GM23248 (cell line): ENCODE results near the gene VAV2. TPM values are rescaled to one million over a fixed set of nuclear protein-coding genes. Genes with fewer than 3 reads are reported as not detected.

Experiments used
- DNase-seq: peaks from one replicate; pipeline ENCODE4 v3.0.0-alpha.2; 2015
- H2AFZ ChIP-seq: fragments of 200-600 bp; sonication (generic); 2 replicates; pipeline ENCODE4 v1.6.1; 2016; ENCODE audit warnings: antibody characterized with exemption
- H3F3A ChIP-seq: fragments of 200-600 bp; sonication (generic); 2 replicates; pipeline ENCODE4 v1.6.1; 2016; ENCODE audit warnings: mild to moderate bottlenecking, antibody characterized with exemption, mixed run types; ENCODE audit not compliant: insufficient read depth
- H3K27ac ChIP-seq: fragments of 200-600 bp; sonication (generic); 2 replicates; pipeline ENCODE4 v1.5.1; 2016; ENCODE audit warnings: mild to moderate bottlenecking
- H3K27me3 ChIP-seq: fragments of 200-600 bp; sonication (generic); replicated peaks from 2 replicates; pipeline ENCODE4 v1.6.1; 2016; ENCODE audit warnings: mild to moderate bottlenecking; ENCODE audit not compliant: insufficient read depth
- H3K36me3 ChIP-seq: fragments of 200-600 bp; sonication (generic); 2 replicates; pipeline ENCODE4 v1.6.1; 2016; ENCODE audit warnings: low read depth, mild to moderate bottlenecking
- H3K4me1 ChIP-seq: fragments of 200-600 bp; sonication (generic); 2 replicates; pipeline ENCODE4 v1.6.1; 2016; ENCODE audit warnings: mild to moderate bottlenecking; ENCODE audit not compliant: insufficient read depth
- H3K4me2 ChIP-seq: fragments of 200-600 bp; sonication (generic); one replicate; pipeline ENCODE4 v1.6.1; 2016; ENCODE audit warnings: mild to moderate bottlenecking; ENCODE audit not compliant: unreplicated experiment
- H3K4me3 ChIP-seq: fragments of 200-600 bp; sonication (generic); 2 replicates; pipeline ENCODE4 v1.5.1; 2016; ENCODE audit warnings: mild to moderate bottlenecking
- H3K79me2 ChIP-seq: fragments of 200-600 bp; sonication (generic); 2 replicates; pipeline ENCODE4 v1.6.1; 2016; ENCODE audit warnings: mild to moderate bottlenecking; ENCODE audit not compliant: insufficient read depth
- H3K9ac ChIP-seq: fragments of 200-600 bp; sonication (generic); 2 replicates; pipeline ENCODE4 v1.6.1; 2016; ENCODE audit warnings: mild to moderate bottlenecking
- H3K9me2 ChIP-seq: fragments of 200-600 bp; sonication (generic); 2 replicates; pipeline ENCODE4 v1.6.1; 2016; ENCODE audit warnings: mixed run types, mild to moderate bottlenecking, moderate library complexity; ENCODE audit not compliant: insufficient read depth
- H3K9me3 ChIP-seq: fragments of 200-600 bp; sonication (generic); one replicate; pipeline ENCODE4 v1.6.1; 2017; ENCODE audit warnings: low read depth
- H4K20me1 ChIP-seq: fragments of 200-600 bp; sonication (generic); 2 replicates; pipeline ENCODE4 v1.6.0; 2016; ENCODE audit not compliant: insufficient read depth
- EZH2 ChIP-seq: fragments of 200-600 bp; sonication (generic); IDR thresholded peaks from 2 replicates; pipeline ENCODE4 v1.6.1; 2018; ENCODE audit warnings: antibody characterized with exemption, mild to moderate bottlenecking; ENCODE audit not compliant: insufficient read depth, poor library complexity, severe bottlenecking
- EZH2phosphoT487 ChIP-seq: fragments of 200-600 bp; sonication (generic); IDR thresholded peaks from 2 replicates; pipeline ENCODE4 v1.6.1; 2018; ENCODE audit warnings: antibody characterized with exemption, moderate library complexity, mild to moderate bottlenecking, low read depth; ENCODE audit not compliant: insufficient read depth
- WGBS, 2 experiments: methylation state at CpG; one replicate each; pipeline ENCODE4 v1.1.6; 2015 to 2017; ENCODE audit warnings: low lambda C conversion rate in 2 of 2, low coverage in 1 of 2; ENCODE audit errors: missing lambda C conversion rate in 2 of 2; 5-methylcytosine and 5-hydroxymethylcytosine counted together
- in situ Hi-C: fragments of 300-500 bp; cut with MboI; formaldehyde crosslinking; loops from 2 replicates; pipeline ENCODE4 v1.15.0; 2020
- polyA plus RNA-seq: library from polyadenylated mRNA; unstranded; fragments of >200 nt; fragmentation: Nextera tagmentation; extraction: Ambion mirVana; gene quantifications from 2 replicates; pipeline ENCODE4 v1.2.1, GENCODE V29; 2016
- total RNA-seq: library from RNA; depleted of rRNA; stranded (reverse); fragments of >200 nt; shearing (Covaris generic); gene quantifications from 2 replicates; pipeline ENCODE4 v1.2.3, GENCODE V29; 2014

The VAV2 gene
- total and polyA plus RNA-seq, 2 experiments from 2014 or later: 6.7 to 9.0 TPM

DNA sequence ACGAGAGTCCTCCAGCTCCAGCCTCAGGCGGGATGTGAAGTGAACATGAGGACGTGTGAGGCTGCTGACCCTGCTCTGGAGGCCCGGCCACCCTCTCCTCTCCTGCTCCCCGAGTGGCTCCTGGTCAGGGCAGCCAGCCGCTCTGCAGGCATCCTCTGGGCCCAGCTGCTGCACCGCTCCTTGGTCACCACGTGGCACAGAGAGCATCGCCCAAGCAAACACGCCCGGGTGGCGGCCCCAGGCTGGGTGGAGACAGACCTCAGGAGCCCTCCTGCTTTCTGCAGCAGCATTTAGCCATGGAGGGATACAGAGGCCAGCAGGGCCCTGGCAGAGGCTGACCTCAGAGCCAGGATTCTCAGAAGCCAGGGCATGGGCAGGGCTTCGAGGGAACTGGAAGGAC, 184.3 kb downstream of the VAV2 start:
- in situ Hi-C loops: no loop called here
- H3K27ac ChIP-seq: no peak overlapping the region
- no peaks in the 10 kb centered on the region; the same call in 1 of the 2 replicates for H3K36me3 ChIP-seq
- H3K4me2 ChIP-seq: no peak overlapping the region
- no peak overlapping the region for H2AFZ ChIP-seq
- H3K9ac ChIP-seq: no peak overlapping the region
- TF ChIP-seq EZH2phosphoT487 (no peak), EZH2 (no peak)
- H3K9me3 ChIP-seq: no peaks in the 10 kb centered on the region
- no peaks in the 10 kb centered on the region for H3F3A ChIP-seq
- no peaks in the 10 kb centered on the region for H3K79me2 ChIP-seq
- no peak overlapping the region for H3K4me3 ChIP-seq
- no peaks in the 10 kb centered on the region for H3K27me3 ChIP-seq
- H3K9me2 ChIP-seq: no peaks in the 10 kb centered on the region
- no peaks in the 10 kb centered on the region for H4K20me1 ChIP-seq
- no peaks in the 10 kb centered on the region for H3K4me1 ChIP-seq
- WGBS, 2 experiments: 66 to 71% methylated on average over 13 of the region's 13 CpGs
- DNase-seq: no peak

DNA sequence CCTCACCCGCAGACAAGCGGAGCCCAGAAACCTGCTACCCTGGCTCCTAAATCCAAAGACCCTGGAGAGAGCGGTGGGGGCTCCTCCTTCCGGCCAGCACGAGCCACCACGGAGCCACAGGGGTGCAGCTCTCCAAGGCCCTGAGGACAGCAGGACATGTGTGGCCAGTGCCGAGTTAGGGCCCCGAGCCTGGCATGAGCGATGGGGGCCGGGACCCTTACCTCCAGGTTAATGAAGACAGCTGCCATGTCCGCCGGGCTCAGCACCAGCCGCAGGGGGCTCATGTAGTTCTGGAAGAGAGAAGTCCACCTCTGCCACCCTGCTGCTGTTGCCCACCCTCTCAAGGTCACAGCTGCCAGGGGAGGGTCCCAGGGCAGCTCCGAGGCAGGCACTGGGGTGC, 185.1 kb downstream of the VAV2 start:
- Histone ChIP-seq H3K9me3 (no peaks in the 10 kb centered on the region), H3K4me2 (no peak overlapping the region), H2AFZ (no peak overlapping the region), H3K79me2 (no peaks in the 10 kb centered on the region), H3K9me2 (no peaks in the 10 kb centered on the region), H3K9ac (no peak overlapping the region), H3K27me3 (no peaks in the 10 kb centered on the region), H3K36me3 (no peaks in the 10 kb centered on the region; the same call in 1 of the 2 replicates), H3K4me1 (no peaks in the 10 kb centered on the region), H4K20me1 (no peaks in the 10 kb centered on the region), H3K27ac (no peak overlapping the region), H3K4me3 (no peak overlapping the region), H3F3A (no peaks in the 10 kb centered on the region)
- WGBS, 2 experiments: 91 to 93% methylated on average over 14 of the region's 14 CpGs
- in situ Hi-C loops: no loop called here
- TF ChIP-seq EZH2phosphoT487 (no peak), EZH2 (no peak)
- DNase-seq: no peak

DNA sequence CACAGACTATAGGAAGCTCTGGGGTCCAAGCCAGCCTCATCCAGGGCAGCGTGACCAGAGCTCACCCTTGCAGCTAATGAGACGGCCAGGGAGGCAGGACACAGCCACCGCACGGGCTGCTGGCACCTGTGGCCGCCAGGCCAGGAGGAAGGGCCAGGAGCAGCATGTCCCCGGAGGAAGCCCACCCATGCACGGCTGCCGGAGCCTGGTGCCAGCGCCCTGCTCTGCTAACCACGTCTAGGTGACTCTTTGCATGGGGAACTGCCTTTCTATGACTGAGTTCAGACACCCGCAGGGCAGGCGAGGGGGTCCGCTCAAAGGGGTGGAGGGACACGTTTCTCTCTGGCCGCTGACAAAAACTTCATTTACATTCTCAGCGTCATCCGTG, 185.5 kb downstream of the VAV2 start:
- Histone ChIP-seq H3K4me3 (no peak overlapping the region), H3K79me2 (no peaks in the 10 kb centered on the region), H3K4me1 (no peaks in the 10 kb centered on the region), H3K27me3 (no peaks in the 10 kb centered on the region), H3K9ac (no peak overlapping the region), H4K20me1 (no peaks in the 10 kb centered on the region), H3F3A (no peaks in the 10 kb centered on the region), H3K9me2 (no peaks in the 10 kb centered on the region), H3K27ac (no peak overlapping the region), H2AFZ (no peak overlapping the region), H3K4me2 (no peak overlapping the region), H3K9me3 (no peaks in the 10 kb centered on the region), H3K36me3 (no peaks in the 10 kb centered on the region; the same call in 1 of the 2 replicates)
- DNase-seq: no peak
- whole genome bisulfite sequencing, 2 experiments: 91 to 98% methylated on average over 17 of the region's 17 CpGs
- in situ Hi-C loops: no loop called here
- TF ChIP-seq EZH2phosphoT487: no peak
- no peak for TF ChIP-seq EZH2

DNA sequence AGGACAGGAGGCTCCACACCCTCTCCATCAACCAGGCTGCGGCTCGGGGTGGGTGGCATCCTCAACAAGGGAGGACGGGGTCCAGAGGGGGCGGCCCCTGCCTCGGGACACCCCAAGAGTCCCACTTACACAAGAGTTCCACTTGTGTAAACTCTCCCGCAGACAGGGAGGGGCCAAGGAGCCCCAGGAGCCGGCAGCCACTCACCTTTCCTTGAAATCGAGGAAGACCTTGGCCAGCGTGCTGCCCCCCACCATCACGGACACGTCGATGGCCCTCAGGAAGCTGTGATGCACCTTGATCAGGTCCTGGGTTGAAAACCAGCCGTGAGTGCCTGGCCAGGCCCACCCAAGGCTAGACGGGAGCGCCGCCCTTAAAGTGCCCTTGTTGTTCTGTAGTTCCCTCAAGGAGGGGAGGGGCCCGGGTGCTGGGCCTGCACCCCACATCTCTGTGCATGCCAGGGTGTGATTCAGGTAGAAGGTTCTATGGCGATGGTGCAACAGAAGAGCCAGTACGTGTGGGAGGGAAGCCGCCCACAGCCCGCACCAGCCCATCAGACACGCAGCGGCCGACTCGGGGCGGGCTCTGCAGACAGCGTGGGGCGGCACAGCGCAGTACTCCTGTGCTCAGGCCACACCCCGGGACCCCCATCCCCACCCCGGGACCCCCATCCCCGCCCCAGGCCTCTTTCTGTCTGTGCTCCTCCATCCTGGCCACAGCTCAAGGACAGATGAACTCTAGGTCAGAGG, 186.1 kb downstream of the VAV2 start:
- H3K4me3 ChIP-seq: no peak overlapping the region
- H4K20me1 ChIP-seq: no peaks in the 10 kb centered on the region
- no peak overlapping the region for H3K27ac ChIP-seq
- H3K4me1 ChIP-seq: no peaks in the 10 kb centered on the region
- WGBS, 2 experiments: 87 to 90% methylated on average over 17 to 32 of the region's 32 CpGs
- no peak for DNase-seq
- no peaks in the 10 kb centered on the region; the same call in 1 of the 2 replicates for H3K36me3 ChIP-seq
- H3K4me2 ChIP-seq: no peak overlapping the region
- no peak overlapping the region for H2AFZ ChIP-seq
- no peaks in the 10 kb centered on the region for H3F3A ChIP-seq
- no peaks in the 10 kb centered on the region for H3K9me3 ChIP-seq
- H3K79me2 ChIP-seq: no peaks in the 10 kb centered on the region
- in situ Hi-C loops: no loop called here
- TF ChIP-seq EZH2phosphoT487 (no peak), EZH2 (no peak)
- no peak overlapping the region for H3K9ac ChIP-seq
- no peaks in the 10 kb centered on the region for H3K27me3 ChIP-seq
- H3K9me2 ChIP-seq: no peaks in the 10 kb centered on the region

DNA sequence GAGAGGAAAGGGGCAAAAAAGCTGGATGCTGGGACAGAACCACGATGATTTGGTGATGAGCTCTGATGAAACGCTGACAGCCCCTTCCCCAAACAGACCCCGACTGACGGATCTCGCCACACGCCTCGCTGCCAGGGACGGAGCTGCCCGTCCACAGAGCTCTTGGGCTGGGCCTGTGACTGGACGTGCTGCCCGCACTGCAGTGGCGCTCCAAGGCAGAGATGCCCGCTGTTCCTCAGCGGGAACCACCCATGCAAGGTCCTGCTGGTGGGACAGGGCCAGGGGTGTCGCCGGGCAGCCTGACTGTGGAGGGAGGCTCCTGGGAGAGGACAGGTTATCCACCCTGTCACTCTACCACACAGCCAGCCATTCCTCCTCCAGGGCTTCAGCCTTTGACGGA, 187.9 kb downstream of the VAV2 start:
- Histone ChIP-seq H3F3A (no peaks in the 10 kb centered on the region), H3K4me1 (no peaks in the 10 kb centered on the region), H3K9me3 (no peaks in the 10 kb centered on the region), H3K79me2 (no peaks in the 10 kb centered on the region), H3K27ac (no peak overlapping the region), H3K4me3 (no peak overlapping the region), H3K9me2 (no peaks in the 10 kb centered on the region), H4K20me1 (no peaks in the 10 kb centered on the region), H2AFZ (no peak overlapping the region), H3K36me3 (no peaks in the 10 kb centered on the region; the same call in 1 of the 2 replicates), H3K27me3 (no peaks in the 10 kb centered on the region), H3K4me2 (no peak overlapping the region), H3K9ac (no peak overlapping the region)
- TF ChIP-seq EZH2 (no peak), EZH2phosphoT487 (no peak)
- DNase-seq: no peak
- WGBS, 2 experiments: 96 to 97% methylated on average over 17 of the region's 17 CpGs
- in situ Hi-C loops: no loop called here
